GM12875 (cell line): ENCODE data around the gene HSDL1.
A peak's percentile ranks its signal among the peaks of the same experiment; 100 is the strongest.

Source experiments
- H3K4me3 ChIP-seq: one replicate; pipeline ENCODE4 v1.5.1; 2011; ENCODE audit warnings: low read depth, low read length, control low read depth
- CTCF ChIP-seq: IDR thresholded peaks from 2 replicates; pipeline ENCODE4 v1.5.1; 2011; ENCODE audit warnings: low read depth, mild to moderate bottlenecking, control low read depth, inconsistent platforms, low read length, moderate library complexity, borderline replicate concordance; ENCODE audit not compliant: insufficient read depth

HSDL1 gene

GRCh38 chr16:84175350-84176081, 30.5 kb upstream of the HSDL1 start:
- no peak overlapping the region for H3K4me3 ChIP-seq

GRCh38 chr16:84174396-84174795, 29.4 kb upstream of the HSDL1 start:
- TF ChIP-seq CTCF, result no peak
- no peak overlapping the region for H3K4me3 ChIP-seq

More at GRCh38 chr16:84175350-84176081, 30.5 kb upstream of the HSDL1 start:
- peak; percentile 74 for TF ChIP-seq CTCF

- H3K4me3 ChIP-seq, result no peak overlapping the region
- TF ChIP-seq CTCF, result no peak
Observed at GRCh38 chr16:84169765-84170310, 24.9 kb upstream of the HSDL1 start.

- TF ChIP-seq CTCF, result no peak
- H3K4me3 ChIP-seq, result no peak overlapping the region
Observed at GRCh38 chr16:84166796-84167695, 22.1 kb upstream of the HSDL1 start.

GRCh38 chr16:84165746-84166145, 20.8 kb upstream of the HSDL1 start:
- no peak for TF ChIP-seq CTCF
- H3K4me3 ChIP-seq, result no peak overlapping the region

GRCh38 chr16:84161801-84162200, 16.8 kb upstream of the HSDL1 start:
- H3K4me3 ChIP-seq, result no peak overlapping the region
- TF ChIP-seq CTCF, result no peak
